ENCODE data around the gene DCN. TPM values are rescaled to one million over a fixed set of nuclear protein-coding genes. Genes with fewer than 3 reads are reported as not detected.

DCN gene
- total RNA-seq, 4 donors from 2014 or later: 552 to 2,825 (median 1,634) TPM

DNA sequence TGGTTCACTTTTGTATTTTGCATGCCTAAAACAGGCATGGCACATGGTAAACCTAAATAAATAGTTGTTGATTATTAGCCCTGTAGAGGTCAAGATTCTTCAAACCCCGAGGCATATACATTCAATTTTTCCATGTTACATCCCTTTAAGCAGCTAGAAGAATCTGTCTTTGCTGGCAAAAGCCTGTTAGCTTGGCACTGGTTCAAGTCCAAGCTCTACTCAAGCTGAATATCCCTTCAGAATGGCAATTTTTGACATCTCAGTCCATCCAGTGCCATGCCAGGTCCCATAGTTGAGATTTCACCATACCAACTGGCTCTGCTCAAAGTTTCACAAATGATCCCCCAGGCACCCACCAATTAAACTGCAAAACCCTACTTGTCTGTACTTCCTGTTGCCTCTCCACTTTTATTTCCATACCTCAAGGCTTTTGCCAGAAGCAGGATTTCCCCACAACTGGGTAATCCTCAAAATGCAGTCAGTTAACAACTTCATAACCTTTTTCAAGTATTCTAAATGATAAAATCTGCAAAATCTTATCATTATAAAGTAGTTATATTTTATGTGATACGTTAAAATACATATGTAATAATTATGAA, 9.0 kb upstream of the DCN start:
- H3K36me3 ChIP-seq: no peaks in the 10 kb centered on the region
- peaks cover 0 to 24% (median 0%) of the 10 kb centered on the region in 3 donors for H3K4me1 ChIP-seq
- no peak overlapping the region for H3K27ac ChIP-seq
- TF ChIP-seq EP300 (IDR thresholded peaks at IDR 0.05): no peak
- TF ChIP-seq, protein P1, sequence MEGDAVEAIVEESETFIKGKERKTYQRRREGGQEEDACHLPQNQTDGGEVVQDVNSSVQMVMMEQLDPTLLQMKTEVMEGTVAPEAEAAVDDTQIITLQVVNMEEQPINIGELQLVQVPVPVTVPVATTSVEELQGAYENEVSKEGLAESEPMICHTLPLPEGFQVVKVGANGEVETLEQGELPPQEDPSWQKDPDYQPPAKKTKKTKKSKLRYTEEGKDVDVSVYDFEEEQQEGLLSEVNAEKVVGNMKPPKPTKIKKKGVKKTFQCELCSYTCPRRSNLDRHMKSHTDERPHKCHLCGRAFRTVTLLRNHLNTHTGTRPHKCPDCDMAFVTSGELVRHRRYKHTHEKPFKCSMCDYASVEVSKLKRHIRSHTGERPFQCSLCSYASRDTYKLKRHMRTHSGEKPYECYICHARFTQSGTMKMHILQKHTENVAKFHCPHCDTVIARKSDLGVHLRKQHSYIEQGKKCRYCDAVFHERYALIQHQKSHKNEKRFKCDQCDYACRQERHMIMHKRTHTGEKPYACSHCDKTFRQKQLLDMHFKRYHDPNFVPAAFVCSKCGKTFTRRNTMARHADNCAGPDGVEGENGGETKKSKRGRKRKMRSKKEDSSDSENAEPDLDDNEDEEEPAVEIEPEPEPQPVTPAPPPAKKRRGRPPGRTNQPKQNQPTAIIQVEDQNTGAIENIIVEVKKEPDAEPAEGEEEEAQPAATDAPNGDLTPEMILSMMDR (IDR thresholded peaks at IDR 0.05): no peak
- TF ChIP-seq POLR2AphosphoS5 (IDR thresholded peaks at IDR 0.05): no peak
- no peak overlapping the region for H3K4me3 ChIP-seq
- peaks cover 0 to 8% (median 0%) of the 10 kb centered on the region in 3 donors for H3K9me3 ChIP-seq
- 56 to 62% methylated on average over 2 of the region's 2 CpGs for WGBS, 2 donors (ENCODE audit: low coverage in 1 of 2)
- no peaks in the 10 kb centered on the region for H3K27me3 ChIP-seq
- no peak for ATAC-seq

DNA sequence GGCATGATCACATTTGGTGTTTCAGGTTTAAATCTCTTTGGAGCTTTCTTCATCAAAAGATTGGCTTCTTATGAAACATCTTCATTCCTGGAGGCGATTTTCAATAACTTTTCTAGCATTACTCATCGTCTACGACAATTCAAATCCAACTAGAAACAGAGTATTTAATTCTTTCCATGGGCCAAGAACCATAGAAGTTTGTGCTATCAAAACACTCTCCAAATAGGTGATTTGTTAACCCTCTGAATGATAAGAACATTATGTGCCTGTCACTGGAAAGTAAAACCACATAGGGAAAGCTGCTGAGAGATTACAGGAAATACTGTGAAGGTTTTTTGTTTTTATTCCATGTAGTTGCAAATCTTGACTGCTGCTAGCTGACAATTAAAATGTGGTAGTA, 6.9 kb upstream of the DCN start:
- Histone ChIP-seq H3K4me3 (no peak overlapping the region), H3K4me1 (peaks cover 0 to 36% (median 6%) of the 10 kb centered on the region in 3 donors), H3K27ac (peak overlapping the region in 2 of 4 donors; percentile 15 to 45), H3K27me3 (no peaks in the 10 kb centered on the region), H3K36me3 (no peaks in the 10 kb centered on the region), H3K9me3 (no peaks in the 10 kb centered on the region)
- peak; percentile 79 for ATAC-seq
- WGBS, 2 donors (ENCODE audit: low coverage in 1 of 2): 35 to 54% methylated on average over 3 of the region's 3 CpGs
- TF ChIP-seq POLR2A (IDR thresholded peaks at IDR 0.05) (no peak), POLR2AphosphoS5 (IDR thresholded peaks at IDR 0.05) (peak; percentile 40), EP300 (IDR thresholded peaks at IDR 0.05) (no peak)
- TF ChIP-seq, protein P1 (IDR thresholded peaks at IDR 0.05): no peak

DNA sequence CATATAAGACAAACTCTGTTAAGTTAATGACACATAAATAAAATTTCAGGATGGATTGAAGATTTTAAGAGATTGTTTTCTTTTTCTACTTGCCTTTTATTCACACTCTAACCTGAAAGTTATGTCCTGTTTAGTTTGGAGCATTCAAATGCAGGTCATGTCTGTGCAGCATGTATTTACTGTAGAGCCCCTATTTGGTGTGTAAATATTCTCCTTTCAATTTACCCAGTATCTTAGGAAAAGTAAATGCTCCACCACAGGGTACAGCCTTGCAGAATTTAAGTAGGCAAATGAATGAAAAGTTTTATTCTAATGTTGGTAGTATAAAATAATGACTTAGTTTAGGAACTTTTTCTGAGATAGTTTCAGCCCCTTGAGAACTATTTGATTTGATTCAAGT, 6.2 kb upstream of the DCN start:
- Histone ChIP-seq H3K9me3 (no peaks in the 10 kb centered on the region), H3K4me1 (peaks cover 0 to 43% (median 6%) of the 10 kb centered on the region in 3 donors), H3K27me3 (no peaks in the 10 kb centered on the region), H3K36me3 (no peaks in the 10 kb centered on the region), H3K27ac (peak overlapping the region in 1 of 4 donors; percentile 15), H3K4me3 (no peak overlapping the region)
- TF ChIP-seq, protein P1 (IDR thresholded peaks at IDR 0.05): no peak
- TF ChIP-seq POLR2A (IDR thresholded peaks at IDR 0.05) (no peak), EP300 (IDR thresholded peaks at IDR 0.05) (no peak), POLR2AphosphoS5 (IDR thresholded peaks at IDR 0.05) (no peak)
- ATAC-seq: no peak

DNA sequence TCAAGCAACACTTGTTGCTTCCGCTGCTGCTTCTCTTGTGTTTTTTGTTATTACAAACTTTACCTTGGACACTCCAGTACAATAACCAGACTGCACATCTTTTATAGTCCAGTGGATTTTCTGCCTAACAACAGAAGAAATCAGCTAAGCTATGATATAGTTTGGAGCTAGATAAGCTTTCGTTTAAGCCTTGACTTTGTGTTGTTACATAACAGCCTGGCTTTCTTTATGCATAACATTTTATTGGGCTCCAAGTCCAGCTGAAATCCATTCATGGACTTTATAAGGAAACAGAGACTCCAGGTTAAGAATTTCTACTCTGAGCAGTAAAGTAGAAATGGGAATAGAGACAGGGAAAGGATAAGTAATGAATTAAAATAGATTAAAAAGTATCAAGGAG, 3.5 kb upstream of the DCN start:
- TF ChIP-seq POLR2A (IDR thresholded peaks at IDR 0.05): no peak
- WGBS, 2 donors (ENCODE audit: low coverage in 1 of 2): 33 to 38% methylated on average over 2 of the region's 2 CpGs
- H3K36me3 ChIP-seq: no peaks in the 10 kb centered on the region
- no peaks in the 10 kb centered on the region for H3K27me3 ChIP-seq
- H3K4me1 ChIP-seq: peaks cover 0 to 54% (median 6%) of the 10 kb centered on the region in 3 donors
- ATAC-seq: no peak
- H3K9me3 ChIP-seq: no peaks in the 10 kb centered on the region
- H3K27ac ChIP-seq: peak overlapping the region in 2 of 4 donors; percentile 17 to 41
- no peak overlapping the region for H3K4me3 ChIP-seq

DNA sequence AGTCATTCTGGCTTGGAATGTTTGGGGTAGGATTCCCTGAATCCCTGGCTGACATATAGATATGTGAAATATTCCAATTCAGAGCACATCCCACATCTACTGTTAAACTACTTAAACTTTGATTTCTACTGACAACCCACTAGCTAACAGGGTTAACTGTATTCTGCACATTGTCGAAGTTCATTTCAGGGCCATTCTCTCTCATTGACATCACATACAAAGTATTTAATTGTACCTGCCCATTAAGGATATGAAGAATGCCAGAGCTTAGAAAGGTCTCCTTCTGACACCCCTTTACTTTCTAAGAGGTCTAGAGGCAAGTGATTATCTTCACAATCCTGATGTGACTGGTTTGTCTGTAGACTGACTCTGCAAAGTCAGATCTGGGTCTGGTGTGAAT, 2.8 kb upstream of the DCN start:
- peaks cover 0 to 58% (median 6%) of the 10 kb centered on the region in 3 donors for H3K4me1 ChIP-seq
- H3K27ac ChIP-seq: peak overlapping the region in 2 of 4 donors; percentile 17 to 41
- ATAC-seq: no peak

More for the DNA sequence above, 2.8 kb upstream of the DCN start:
- Histone ChIP-seq H3K9me3 (no peaks in the 10 kb centered on the region), H3K36me3 (no peaks in the 10 kb centered on the region), H3K27me3 (no peaks in the 10 kb centered on the region), H3K4me3 (no peak overlapping the region)
- WGBS, 2 donors (ENCODE audit: low coverage in 1 of 2): 70 to 83% methylated on average over 1 of the region's 1 CpG
- TF ChIP-seq EP300 (IDR thresholded peaks at IDR 0.05): no peak
- TF ChIP-seq, protein P1 (IDR thresholded peaks at IDR 0.05): no peak
- TF ChIP-seq POLR2A (IDR thresholded peaks at IDR 0.05): no peak
- TF ChIP-seq POLR2AphosphoS5 (IDR thresholded peaks at IDR 0.05): no peak
